Activated CD8-positive, alpha-beta T cell treated with anti-CD3 and anti-CD28 coated beads, Interleukin-2, amount 10 ng/mL, durations not matched to agents 7 days and 5 days (primary cell): ENCODE results near the gene GPR108. TPM values are rescaled to one million over a fixed set of nuclear protein-coding genes. Genes with fewer than 3 reads are reported as not detected.
A peak's percentile ranks its signal among the peaks of the same experiment; 100 is the strongest.
"Not testable (repeated sequence)": the region's sequence is repeated elsewhere in the genome, so short reads cannot be mapped to it uniquely, and the experiment has no call there.

Experiments used
- ATAC-seq: fragments of 150-1000 bp; cut with Tn5 transposase; one replicate; pipeline ENCODE4 v1.10.0; 2021; ENCODE audit warnings: moderate library complexity
- CTCF ChIA-PET: fragments of 350-600 bp; sonication (Branson Sonifier 250); formaldehyde crosslinking; loops from one replicate; lab custom pipeline; 2021; ENCODE audit warnings: antibody characterized with exemption; lab: Charles Lee
- POLR2A ChIA-PET: fragments of 350-600 bp; sonication (Branson Sonifier 250); formaldehyde crosslinking; loops from one replicate; lab custom pipeline; 2021; ENCODE audit warnings: antibody characterized with exemption; lab: Charles Lee
- DNase-seq: peaks from one replicate; pipeline ENCODE4 v3.0.0-alpha.2; 2020
- H3K27ac Mint-ChIP-seq: one replicate; pipeline ENCODE4 v1.8.0; 2021; ENCODE audit warnings: mild to moderate bottlenecking, mixed read lengths
- H3K27me3 Mint-ChIP-seq: one replicate; pipeline ENCODE4 v1.8.0; 2021; ENCODE audit warnings: low read depth, mixed read lengths
- H3K36me3 Mint-ChIP-seq: one replicate; pipeline ENCODE4 v1.8.0; 2021; ENCODE audit warnings: low read depth, mixed read lengths
- H3K4me1 Mint-ChIP-seq: one replicate; pipeline ENCODE4 v1.8.0; 2021; ENCODE audit warnings: low read depth, mixed read lengths
- H3K4me3 Mint-ChIP-seq: one replicate; pipeline ENCODE4 v1.8.0; 2021; ENCODE audit warnings: mild to moderate bottlenecking, mixed read lengths
- H3K9me3 Mint-ChIP-seq: one replicate; pipeline ENCODE4 v1.8.0; 2022; ENCODE audit warnings: mixed read lengths; ENCODE audit not compliant: insufficient read depth
- total RNA-seq, 2 experiments: library from RNA; stranded (reverse); gene quantifications; one replicate each; pipeline ENCODE4 v1.2.3, GENCODE V29; 2021

GPR108 gene
- total RNA-seq, 2 experiments from 2014 or later: 76.7 to 85.6 TPM

- Mint-ChIP-seq H3K36me3 (peaks cover 23% of the 10 kb centered on the region), H3K4me3 (peak overlapping the region; percentile 97), H3K27ac (peak overlapping the region; percentile 90), H3K4me1 (peaks cover 69% of the 10 kb centered on the region)
- ChIA-PET POLR2A (interaction anchor here (0.5 to 1.4 kb wide), 3 partner anchors 33 to 897 kb away, joined by 3 to 8 read pairs (median 4); no protein-coding TSS in a partner anchor), CTCF (interaction anchor here (0.6 to 6.8 kb wide), 9 partner anchors 17 to 296 kb away, joined by 3 to 49 read pairs (median 7); partner anchors contain the start of genes DENND1C and GPR108)
- not testable (repeated sequence) for H3K27me3 Mint-ChIP-seq, H3K9me3 Mint-ChIP-seq, DNase-seq, ATAC-seq
Measured at GRCh38 chr19:6771648-6772027, 34.3 kb upstream of the GPR108 start.

DNA sequence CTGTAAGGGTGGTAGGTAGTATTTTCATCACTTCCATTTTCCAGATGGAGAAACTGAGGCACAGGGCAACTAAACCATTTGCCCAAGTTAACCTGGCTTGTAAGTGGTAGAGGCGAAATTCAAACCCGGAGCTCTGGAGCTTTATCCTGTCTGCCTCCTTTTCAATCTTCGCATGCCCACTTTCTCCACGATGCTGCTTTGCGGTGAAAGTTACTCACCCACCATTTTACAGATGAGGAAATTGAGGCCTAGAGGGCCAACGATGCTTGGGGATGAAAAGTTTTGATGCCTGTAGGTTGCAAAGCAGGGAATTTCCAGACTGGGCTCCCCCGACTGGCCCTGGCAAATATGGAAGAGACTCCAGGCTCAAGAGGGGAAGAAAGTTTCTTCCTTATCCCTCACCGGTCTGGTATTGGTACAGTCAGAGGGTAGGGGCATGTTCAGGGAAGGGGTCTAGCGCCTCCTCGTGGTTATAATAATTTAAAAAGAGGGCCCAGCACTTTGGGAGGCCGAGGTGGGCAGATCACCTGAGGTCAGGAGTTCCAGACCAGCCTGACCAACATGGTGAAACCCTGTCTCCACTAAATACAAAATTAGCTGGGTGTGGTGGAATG, 31.7 kb upstream of the GPR108 start:
- ATAC-seq: no peak
- no peaks in the 10 kb centered on the region for H3K27me3 Mint-ChIP-seq
- no peaks in the 10 kb centered on the region for H3K9me3 Mint-ChIP-seq
- ChIA-PET POLR2A (no interaction called here), CTCF (interaction anchor here (0.7 to 6.8 kb wide), 9 partner anchors 13 to 252 kb away, joined by 3 to 49 read pairs (median 7); partner anchors contain the start of genes GPR108 and TNFSF9)
- peaks cover 6% of the 10 kb centered on the region for H3K36me3 Mint-ChIP-seq
- H3K4me3 Mint-ChIP-seq: no peak overlapping the region
- H3K4me1 Mint-ChIP-seq: peaks cover 66% of the 10 kb centered on the region
- DNase-seq: no peak
- peak overlapping the region; percentile 60 for H3K27ac Mint-ChIP-seq

DNA sequence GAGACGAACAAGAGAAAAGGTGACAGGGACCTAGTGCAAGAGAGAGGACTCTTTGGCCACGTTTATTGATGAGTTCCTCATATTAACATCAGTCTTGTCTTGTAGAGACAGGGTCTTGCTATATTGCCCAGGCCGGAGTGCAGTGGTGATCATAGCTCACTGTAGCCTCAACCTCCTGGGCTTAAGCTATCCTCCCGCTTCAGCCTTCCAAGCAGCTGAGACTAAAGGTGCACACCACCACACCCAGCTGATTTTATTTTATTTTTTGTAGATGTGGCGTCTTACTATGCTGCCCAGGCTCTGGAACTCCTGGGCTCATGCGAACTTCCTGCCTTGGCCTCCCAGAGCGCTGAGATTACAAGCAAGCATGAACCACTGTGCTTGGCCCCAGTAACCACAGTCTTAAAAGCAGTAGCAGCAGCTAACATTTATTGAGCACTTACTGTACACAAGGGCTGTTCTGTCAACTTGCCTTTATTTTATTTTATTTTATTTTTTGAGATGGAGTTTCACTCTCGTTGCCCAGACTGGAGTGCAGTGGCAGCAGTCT, 30.9 kb upstream of the GPR108 start:
- peaks cover under 1% of the 10 kb centered on the region for H3K36me3 Mint-ChIP-seq
- peak overlapping the region; percentile 91 for H3K27ac Mint-ChIP-seq
- ATAC-seq (peak; percentile 0), DNase-seq (peak; percentile 44)
- H3K4me3 Mint-ChIP-seq: peak overlapping the region; percentile 88
- ChIA-PET POLR2A (interaction anchor here (0.7 kb wide), 2 partner anchors 72 to 221 kb away, joined by 3 to 4 read pairs; no protein-coding TSS in a partner anchor), CTCF (interaction anchor here (0.7 to 6.8 kb wide), 11 partner anchors 14 to 251 kb away, joined by 3 to 49 read pairs (median 6); partner anchors contain the start of genes GPR108 and TNFSF9)
- no peaks in the 10 kb centered on the region for H3K9me3 Mint-ChIP-seq
- no peaks in the 10 kb centered on the region for H3K27me3 Mint-ChIP-seq
- H3K4me1 Mint-ChIP-seq: peaks cover 60% of the 10 kb centered on the region

- ChIA-PET POLR2A (interaction anchor here (0.7 to 1.0 kb wide), 4 partner anchors 13 to 72 kb away, joined by 4 to 5 read pairs (median 4); no protein-coding TSS in a partner anchor), CTCF (interaction anchor here (0.7 to 6.8 kb wide), 9 partner anchors 15 to 251 kb away, joined by 3 to 49 read pairs (median 7); partner anchors contain the start of genes GPR108 and TNFSF9)
- H3K4me1 Mint-ChIP-seq: peaks cover 60% of the 10 kb centered on the region
- H3K36me3 Mint-ChIP-seq: peaks cover under 1% of the 10 kb centered on the region
- peak within 1 kb of the TSS; percentile 88 for H3K4me3 Mint-ChIP-seq
- H3K27me3 Mint-ChIP-seq: no peaks in the 10 kb centered on the region
- ATAC-seq (peak; percentile 79), DNase-seq (peak; percentile 97)
- H3K9me3 Mint-ChIP-seq: no peaks in the 10 kb centered on the region
- peak within 1 kb of the TSS; percentile 91 for H3K27ac Mint-ChIP-seq
Measured at GRCh38 chr19:6767357-6768235, 30.2 kb upstream of the GPR108 start, which contains the start of gene SH2D3A. SH2D3A (minus strand) TSS chr19:6767435; CDS start chr19:6763748, 3,687 bp downstream.

GRCh38 chr19:6767081-6767356, 29.6 kb upstream of the GPR108 start:
- DNase-seq (peak; percentile 75), ATAC-seq (peak; percentile 63)
- Mint-ChIP-seq H3K36me3 (peaks cover 3% of the 10 kb centered on the region), H3K4me3 (peak overlapping the region; percentile 88), H3K27me3 (no peaks in the 10 kb centered on the region), H3K4me1 (peaks cover 55% of the 10 kb centered on the region), H3K9me3 (no peaks in the 10 kb centered on the region), H3K27ac (peak overlapping the region; percentile 91)
- ChIA-PET CTCF (interaction anchor here (3.8 kb wide), 1 partner anchor 29 kb away, joined by 25 read pairs; the partner anchor contains the start of gene GPR108), POLR2A (interaction anchor here (1.0 kb wide), 2 partner anchors 29 to 34 kb away, joined by 4 to 5 read pairs; no protein-coding TSS in a partner anchor)

GRCh38 chr19:6766357-6767080, 29.1 kb upstream of the GPR108 start:
- Mint-ChIP-seq H3K36me3 (peaks cover 3% of the 10 kb centered on the region), H3K4me1 (peaks cover 50% of the 10 kb centered on the region), H3K27ac (peak overlapping the region; percentile 91), H3K27me3 (no peaks in the 10 kb centered on the region), H3K4me3 (peak overlapping the region; percentile 88), H3K9me3 (no peaks in the 10 kb centered on the region)
- no peak for DNase-seq
- peak; percentile 0 for ATAC-seq
- ChIA-PET POLR2A (interaction anchor here (1.0 kb wide), 2 partner anchors 28 to 34 kb away, joined by 4 to 5 read pairs; no protein-coding TSS in a partner anchor), CTCF (interaction anchor here (3.8 kb wide), 1 partner anchor 28 kb away, joined by 25 read pairs; the partner anchor contains the start of gene GPR108)

GRCh38 chr19:6765738-6766356, 28.5 kb upstream of the GPR108 start:
- ChIA-PET CTCF (no interaction called here), POLR2A (no interaction called here)
- no peak for DNase-seq

GRCh38 chr19:6762253-6762797, 24.9 kb upstream of the GPR108 start:
- POLR2A ChIA-PET, H3K4me3 Mint-ChIP-seq, ATAC-seq, H3K9me3 Mint-ChIP-seq, H3K27me3 Mint-ChIP-seq, H3K27ac Mint-ChIP-seq, DNase-seq: not testable (repeated sequence)
- CTCF ChIA-PET: interaction anchor here (1.7 kb wide), 1 partner anchor 101 kb away, joined by 9 read pairs; no protein-coding TSS in a partner anchor
- Mint-ChIP-seq H3K4me1 (peaks cover 26% of the 10 kb centered on the region), H3K36me3 (peaks cover 31% of the 10 kb centered on the region)

More at GRCh38 chr19:6765738-6766356, 28.5 kb upstream of the GPR108 start:
- Mint-ChIP-seq H3K4me1 (peaks cover 49% of the 10 kb centered on the region), H3K36me3 (peaks cover 9% of the 10 kb centered on the region), H3K27me3 (no peaks in the 10 kb centered on the region), H3K27ac (peak overlapping the region; percentile 91), H3K4me3 (peak overlapping the region; percentile 88), H3K9me3 (no peaks in the 10 kb centered on the region)
- ATAC-seq: no peak

GRCh38 chr19:6761053-6761676, 23.8 kb upstream of the GPR108 start:
- POLR2A ChIA-PET: interaction anchor here (0.6 kb wide), 1 partner anchor 18 kb away, joined by 3 read pairs; no protein-coding TSS in a partner anchor
- Mint-ChIP-seq H3K36me3 (peaks cover 32% of the 10 kb centered on the region), H3K27me3 (no peaks in the 10 kb centered on the region), H3K27ac (no peak overlapping the region), H3K9me3 (no peaks in the 10 kb centered on the region), H3K4me3 (no peak overlapping the region), H3K4me1 (peaks cover 19% of the 10 kb centered on the region)
- ATAC-seq: peak; percentile 42
- DNase-seq: no peak
- CTCF ChIA-PET: interaction anchor here (0.7 to 1.7 kb wide), 4 partner anchors 11 to 129 kb away, joined by 4 to 9 read pairs (median 5); partner anchors contain the start of genes GPR108 and VAV1
